IPS-20b (cell line): Measurements from ENCODE around the gene CHRNE.

ENCODE experiments used
- H3K27ac ChIP-seq: one replicate; pipeline ENCODE4 v1.5.1; 2013; ENCODE audit warnings: low read length
- H3K27me3 ChIP-seq: 2 replicates; pipeline ENCODE4 v1.6.1; 2013; ENCODE audit warnings: mild to moderate bottlenecking, low read length, inconsistent platforms; ENCODE audit not compliant: insufficient read depth
- H3K36me3 ChIP-seq: 2 replicates; pipeline ENCODE4 v1.6.1; 2013; ENCODE audit warnings: low read depth, mild to moderate bottlenecking, inconsistent platforms, low read length, moderate library complexity; ENCODE audit not compliant: insufficient read depth
- H3K4me1 ChIP-seq: 2 replicates; pipeline ENCODE4 v1.6.1; 2013; ENCODE audit warnings: mild to moderate bottlenecking, control low read depth, inconsistent platforms, low read length, moderate library complexity; ENCODE audit not compliant: insufficient read depth
- H3K4me3 ChIP-seq: 2 replicates; pipeline ENCODE4 v1.5.1; 2013; ENCODE audit warnings: mild to moderate bottlenecking, low read length, inconsistent platforms
- H3K9ac ChIP-seq: 2 replicates; pipeline ENCODE4 v1.6.1; 2013; ENCODE audit warnings: low read depth, mild to moderate bottlenecking, inconsistent platforms, low read length, moderate library complexity
- H3K9me3 ChIP-seq: 2 replicates; pipeline ENCODE4 v1.6.1; 2013; ENCODE audit warnings: mild to moderate bottlenecking, low read depth, low read length, inconsistent platforms; ENCODE audit not compliant: insufficient read depth

The CHRNE gene

GRCh38 chr17:4945944-4946280, 43.0 kb upstream of the CHRNE start:
- Histone ChIP-seq H3K27me3 (no peaks in the 10 kb centered on the region), H3K36me3 (peaks cover 55% of the 10 kb centered on the region), H3K4me1 (peaks cover 15% of the 10 kb centered on the region), H3K9ac (peak overlapping the region; percentile 99), H3K4me3 (peak overlapping the region; percentile 98), H3K27ac (no peak overlapping the region), H3K9me3 (no peaks in the 10 kb centered on the region)

DNA sequence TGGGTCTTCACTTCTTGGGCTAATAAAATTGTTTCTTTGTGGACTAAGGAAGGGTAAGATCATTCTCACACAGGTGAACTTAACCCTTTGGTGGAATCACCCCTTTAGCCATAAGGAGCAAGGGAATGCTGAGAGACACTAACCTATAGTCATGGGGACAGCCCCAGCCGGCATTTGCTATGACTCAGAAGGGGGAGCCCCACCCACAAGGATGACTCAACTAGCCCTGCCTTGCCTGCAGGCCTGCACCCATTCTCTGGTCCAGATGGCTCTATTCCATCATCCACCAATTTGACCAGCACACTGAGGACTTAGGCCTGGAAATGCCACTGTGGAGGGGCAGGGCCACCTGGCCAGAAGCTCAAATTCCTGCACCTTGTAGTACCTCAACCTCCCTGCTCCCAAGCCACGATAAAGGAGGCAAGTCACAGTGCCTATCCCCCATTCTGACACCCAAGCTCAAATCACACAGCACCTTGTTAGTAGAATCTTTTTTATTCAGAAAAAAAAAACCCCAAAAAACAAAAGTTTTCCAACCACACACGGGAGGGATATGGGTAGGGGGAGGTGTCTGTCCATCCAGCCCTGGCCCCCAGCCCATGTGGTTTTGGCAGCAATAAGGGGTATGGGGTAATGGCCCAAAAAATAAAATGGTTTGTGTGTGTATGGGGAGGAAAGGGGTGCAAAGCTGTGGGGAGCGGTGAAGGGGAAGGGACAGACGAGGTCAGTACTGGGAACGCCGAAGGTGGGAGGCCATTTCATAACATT, 42.5 kb upstream of the CHRNE start:
- peak overlapping the region; percentile 34; the same call in 1 of the 2 replicates for H3K4me3 ChIP-seq
- H3K9ac ChIP-seq = peak overlapping the region; percentile 48; the same call in 1 of the 2 replicates
- no peaks in the 10 kb centered on the region for H3K9me3 ChIP-seq
- H3K4me1 ChIP-seq = peaks cover 12% of the 10 kb centered on the region; the same call in 1 of the 2 replicates
- H3K27me3 ChIP-seq = no peaks in the 10 kb centered on the region
- peaks cover 55% of the 10 kb centered on the region for H3K36me3 ChIP-seq
- no peak overlapping the region for H3K27ac ChIP-seq

GRCh38 chr17:4944554-4945175, 41.8 kb upstream of the CHRNE start:
- H3K27ac ChIP-seq = no peak overlapping the region
- no peaks in the 10 kb centered on the region for H3K9me3 ChIP-seq
- H3K27me3 ChIP-seq = no peaks in the 10 kb centered on the region
- peaks cover 55% of the 10 kb centered on the region for H3K36me3 ChIP-seq
- peak overlapping the region; percentile 48; the same call in 1 of the 2 replicates for H3K9ac ChIP-seq
- peaks cover 12% of the 10 kb centered on the region; the same call in 1 of the 2 replicates for H3K4me1 ChIP-seq
- no peak overlapping the region for H3K4me3 ChIP-seq

DNA sequence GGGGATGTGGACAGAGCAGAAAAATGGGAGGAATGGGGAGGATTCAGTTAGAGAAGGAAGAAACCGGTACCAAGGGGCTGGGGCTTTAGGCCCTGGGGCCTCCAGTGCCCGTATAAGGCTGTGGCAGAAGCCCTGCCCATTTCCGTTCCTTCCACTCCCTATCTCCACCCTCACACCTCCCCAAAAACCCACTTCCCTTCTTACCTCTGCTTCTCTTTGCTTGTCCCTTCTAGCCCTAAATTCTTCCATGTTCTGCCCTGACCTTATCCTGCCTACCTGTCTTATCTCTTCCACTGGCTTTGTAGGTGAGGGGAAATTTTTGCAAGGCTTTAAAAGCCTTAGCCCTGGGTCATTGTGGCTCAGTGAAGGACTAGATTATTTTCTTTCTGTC, 41.3 kb upstream of the CHRNE start:
- H3K4me3 ChIP-seq = no peak overlapping the region
- H3K4me1 ChIP-seq = peaks cover 12% of the 10 kb centered on the region; the same call in 1 of the 2 replicates
- H3K27me3 ChIP-seq = no peaks in the 10 kb centered on the region
- H3K27ac ChIP-seq = no peak overlapping the region
- H3K9me3 ChIP-seq = no peaks in the 10 kb centered on the region
- H3K36me3 ChIP-seq = peaks cover 55% of the 10 kb centered on the region
- no peak overlapping the region for H3K9ac ChIP-seq

GRCh38 chr17:4942760-4943508, 40.0 kb upstream of the CHRNE start:
- H3K27ac ChIP-seq = no peak overlapping the region
- H3K4me3 ChIP-seq = no peak overlapping the region
- H3K4me1 ChIP-seq = peaks cover 12% of the 10 kb centered on the region; the same call in 1 of the 2 replicates
- no peak overlapping the region for H3K9ac ChIP-seq
- H3K9me3 ChIP-seq = no peaks in the 10 kb centered on the region
- peaks cover 63% of the 10 kb centered on the region for H3K36me3 ChIP-seq
- H3K27me3 ChIP-seq = no peaks in the 10 kb centered on the region

DNA sequence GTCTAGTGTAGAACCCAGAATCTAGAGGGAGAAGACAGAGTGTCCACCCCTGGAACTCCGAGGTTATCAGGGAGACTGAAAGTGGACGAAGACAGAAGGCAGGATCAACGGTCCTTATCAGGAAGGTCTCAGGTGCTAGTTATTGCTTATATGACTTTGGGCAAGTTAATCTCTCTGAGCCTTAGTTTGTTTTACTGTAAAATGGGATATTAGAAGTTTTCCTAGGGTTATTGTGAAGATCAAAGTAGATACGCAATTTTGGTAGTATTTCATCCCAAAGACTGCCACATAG, 38.4 kb upstream of the CHRNE start:
- H3K4me3 ChIP-seq = peak overlapping the region; percentile 97
- H3K9ac ChIP-seq = peak overlapping the region; percentile 88
- H3K4me1 ChIP-seq = peaks cover 10% of the 10 kb centered on the region; the same call in 1 of the 2 replicates
- peaks cover 71% of the 10 kb centered on the region for H3K36me3 ChIP-seq
- no peaks in the 10 kb centered on the region for H3K9me3 ChIP-seq
- no peaks in the 10 kb centered on the region for H3K27me3 ChIP-seq
- H3K27ac ChIP-seq = no peak overlapping the region

DNA sequence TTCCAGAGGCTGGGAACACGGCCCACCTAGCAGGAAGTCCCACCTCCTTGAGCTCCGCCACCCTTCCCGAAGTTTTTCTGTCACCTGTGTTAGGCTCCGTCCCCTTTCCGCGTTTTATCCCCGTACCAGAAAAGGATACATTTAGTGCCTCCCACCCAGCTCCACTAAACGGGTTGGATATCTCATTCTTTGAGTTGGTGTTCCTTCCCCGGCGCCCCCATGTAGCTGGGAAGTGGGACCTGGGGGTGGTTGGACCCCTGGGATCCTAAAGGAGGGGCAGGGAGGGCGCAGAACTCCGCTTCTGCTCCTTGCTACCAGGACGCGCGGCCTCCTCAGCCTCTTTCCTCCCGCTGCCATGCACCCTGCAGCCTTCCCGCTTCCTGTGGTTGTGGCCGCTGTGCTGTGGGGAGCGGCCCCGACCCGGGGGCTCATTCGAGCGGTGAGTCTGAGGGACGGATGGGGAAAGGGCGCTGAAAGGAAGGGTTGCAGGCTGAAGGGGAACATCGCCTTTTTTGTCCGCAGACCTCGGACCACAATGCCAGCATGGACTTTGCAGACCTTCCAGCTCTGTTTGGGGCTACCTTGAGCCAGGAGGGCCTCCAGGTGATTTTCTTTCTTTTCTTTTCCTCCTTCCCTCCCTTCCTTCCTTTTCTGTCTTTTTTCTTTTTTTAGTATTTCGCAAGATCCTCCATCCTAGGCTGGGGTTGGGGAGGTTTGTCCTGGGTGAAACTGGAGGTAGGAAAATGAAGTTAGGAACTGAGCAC, 37.8 kb upstream of the CHRNE start:
- Histone ChIP-seq H3K27ac (peak overlapping the region; percentile 20), H3K4me1 (peaks cover 7% of the 10 kb centered on the region; the same call in 1 of the 2 replicates), H3K9me3 (no peaks in the 10 kb centered on the region), H3K36me3 (peaks cover 67% of the 10 kb centered on the region), H3K9ac (peak overlapping the region; percentile 88), H3K4me3 (peak overlapping the region; percentile 97), H3K27me3 (no peaks in the 10 kb centered on the region)

DNA sequence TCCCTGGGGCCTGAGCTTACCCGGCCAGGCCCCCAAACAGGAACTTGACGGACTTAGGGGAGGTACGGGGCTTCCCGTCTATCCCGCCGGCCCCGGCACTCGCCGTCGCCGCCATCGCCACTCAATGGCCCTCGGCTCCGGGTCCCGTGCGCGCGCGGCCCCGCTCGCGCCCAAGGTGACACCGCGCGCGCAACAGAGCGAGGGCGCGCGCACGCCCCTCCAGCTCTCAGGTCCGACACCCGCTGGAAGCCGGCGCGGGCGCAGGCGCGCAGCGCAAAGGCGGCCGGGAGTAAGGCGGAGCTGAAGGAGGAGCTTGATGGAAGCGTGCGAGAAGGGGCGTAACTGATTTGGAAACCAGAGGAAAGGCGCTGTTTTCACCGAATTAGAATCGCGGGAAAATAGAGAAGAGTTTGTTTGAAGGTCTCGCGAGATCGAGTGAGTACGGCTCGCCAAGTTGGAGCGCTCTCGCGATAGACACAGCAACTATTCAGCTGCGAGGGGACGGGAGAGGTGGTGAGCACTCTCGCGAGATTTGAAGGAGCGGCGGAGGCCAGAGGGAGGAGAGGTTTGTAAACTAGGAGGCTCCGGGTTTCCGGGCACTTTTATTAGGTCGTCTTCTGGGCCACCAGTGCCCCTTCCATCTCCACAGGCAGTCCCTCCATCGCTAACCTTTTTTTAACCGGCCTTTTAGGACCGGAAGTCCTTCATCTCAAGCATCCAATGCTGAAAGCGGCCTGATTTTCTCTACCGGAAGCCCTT, 37.1 kb upstream of the CHRNE start, which contains the start of the genes RNF167 and SLC25A11:
Gene RNF167, plus strand, starts transcription at position 473 of the 759 bp plus-strand sequence. CDS start 642 bp downstream, outside the sequence.
Gene SLC25A11, minus strand, starts transcription at position 251 of the 759 bp plus-strand sequence. Its CDS starts 136 bp downstream, at position 115.
- Histone ChIP-seq H3K36me3 (peaks cover 60% of the 10 kb centered on the region), H3K4me1 (peaks cover 4% of the 10 kb centered on the region; the same call in 1 of the 2 replicates), H3K4me3 (peak within 1 kb of the TSS; percentile 97), H3K9ac (peak within 1 kb of the TSS; percentile 88), H3K9me3 (no peaks in the 10 kb centered on the region), H3K27me3 (no peaks in the 10 kb centered on the region), H3K27ac (peak within 1 kb of the TSS; percentile 20)

GRCh38 chr17:4939546-4939795, 36.6 kb upstream of the CHRNE start:
- H3K36me3 ChIP-seq = peaks cover 55% of the 10 kb centered on the region
- H3K9me3 ChIP-seq = no peaks in the 10 kb centered on the region
- H3K27ac ChIP-seq = peak overlapping the region; percentile 20
- H3K4me3 ChIP-seq = peak overlapping the region; percentile 97
- H3K4me1 ChIP-seq = peaks cover 4% of the 10 kb centered on the region; the same call in 1 of the 2 replicates
- no peaks in the 10 kb centered on the region for H3K27me3 ChIP-seq
- peak overlapping the region; percentile 88 for H3K9ac ChIP-seq

DNA sequence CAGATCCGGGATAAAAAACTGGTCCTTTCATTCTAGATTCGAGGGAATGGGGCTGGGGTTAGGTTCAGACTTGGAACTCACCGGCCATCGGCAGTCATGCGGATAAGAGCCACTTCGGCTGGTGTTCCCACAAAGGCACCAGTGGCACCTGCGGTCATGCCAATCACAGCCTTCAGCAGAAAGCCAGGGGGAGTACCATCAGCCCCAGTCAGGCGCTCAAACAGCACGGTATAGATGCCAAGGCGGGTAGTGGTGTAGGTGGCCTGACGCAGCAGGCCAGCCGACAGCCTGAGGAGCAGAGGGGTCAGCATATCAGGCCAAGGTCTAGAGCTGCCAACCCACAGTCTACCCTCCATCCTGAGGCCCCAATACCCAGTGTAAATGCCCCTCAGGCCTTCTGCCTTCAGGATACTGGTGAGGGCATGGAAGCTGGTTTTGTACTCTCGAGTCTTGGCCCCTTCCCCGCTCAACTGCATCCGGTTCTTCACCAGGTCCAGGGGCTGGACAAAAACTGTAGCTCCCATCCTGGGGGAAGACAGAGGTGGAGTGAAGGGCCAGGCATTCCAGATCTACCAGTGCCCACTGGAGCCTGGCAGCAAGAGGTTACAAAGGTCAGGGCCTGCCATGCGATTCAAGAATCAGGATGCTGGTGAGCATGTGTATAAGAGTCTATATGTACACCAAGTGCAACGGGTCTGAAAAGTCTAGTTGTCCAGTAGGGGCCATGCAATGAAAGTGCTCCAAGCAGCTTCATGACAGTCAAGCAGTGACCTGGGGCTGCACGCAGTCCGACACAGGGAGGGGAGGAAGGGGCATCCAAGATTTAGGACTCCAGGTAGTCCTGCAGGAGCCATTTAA, 36.0 kb upstream of the CHRNE start:
- Histone ChIP-seq H3K27ac (peak overlapping the region; percentile 20), H3K4me3 (peak overlapping the region; percentile 97), H3K9ac (peak overlapping the region; percentile 88), H3K36me3 (peaks cover 49% of the 10 kb centered on the region), H3K27me3 (no peaks in the 10 kb centered on the region), H3K9me3 (no peaks in the 10 kb centered on the region), H3K4me1 (peaks cover 4% of the 10 kb centered on the region; the same call in 1 of the 2 replicates)
